Left forelimb (tissue), 1 donor: ENCODE results near the gene FBXW2.
A peak's percentile ranks its signal among the peaks of the same experiment; 100 is the strongest.

Source experiments
- DNase-seq: peaks from one replicate; pipeline ENCODE4 v3.0.0-alpha.2; 2018; ENCODE audit warnings: low spot score

Gene FBXW2

DNA sequence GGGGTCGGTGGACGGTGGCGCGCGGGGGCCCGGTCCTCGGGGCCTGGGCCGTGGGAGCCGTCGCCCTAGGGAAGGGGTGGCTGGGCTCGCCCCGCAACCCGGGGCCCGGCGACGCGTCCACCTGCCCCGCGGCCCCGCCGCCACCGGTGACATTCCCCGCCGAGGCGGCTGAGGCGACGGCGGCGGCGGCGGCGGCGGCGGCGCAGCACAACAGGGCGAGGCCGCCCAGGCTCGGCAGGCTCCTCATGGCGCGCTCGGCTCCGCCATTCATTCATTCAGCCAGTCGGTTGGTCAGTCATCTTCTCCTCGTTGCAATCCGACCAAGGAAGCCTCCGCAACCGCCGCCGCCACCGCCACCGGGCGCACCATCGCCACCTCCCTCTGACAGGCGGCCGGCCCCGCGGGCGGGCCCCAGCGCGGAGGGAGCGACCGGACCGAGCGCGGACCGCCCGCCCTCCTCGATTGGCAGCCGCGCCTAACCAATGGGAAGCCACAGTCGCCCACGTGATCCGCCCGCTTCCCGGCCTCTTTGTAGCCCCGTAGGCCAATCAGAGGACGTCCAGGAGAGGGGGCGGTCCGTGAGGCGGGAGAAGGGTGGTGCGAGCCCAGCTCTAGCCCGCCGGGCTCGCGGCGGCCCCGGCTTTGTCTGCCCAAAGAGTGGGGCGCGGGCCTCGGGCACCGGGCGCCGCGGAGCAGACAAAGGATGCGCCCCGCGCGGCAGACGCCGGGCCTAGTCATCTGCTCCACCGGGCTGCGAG, 78.9 kb downstream of the FBXW2 start, which contains the start of gene MEGF9:
TSS of gene MEGF9 (minus strand) at position 383 of the 758 bp plus-strand sequence. CDS start at position 271, 112 bp downstream.
- DNase-seq: peak; percentile 97

DNA sequence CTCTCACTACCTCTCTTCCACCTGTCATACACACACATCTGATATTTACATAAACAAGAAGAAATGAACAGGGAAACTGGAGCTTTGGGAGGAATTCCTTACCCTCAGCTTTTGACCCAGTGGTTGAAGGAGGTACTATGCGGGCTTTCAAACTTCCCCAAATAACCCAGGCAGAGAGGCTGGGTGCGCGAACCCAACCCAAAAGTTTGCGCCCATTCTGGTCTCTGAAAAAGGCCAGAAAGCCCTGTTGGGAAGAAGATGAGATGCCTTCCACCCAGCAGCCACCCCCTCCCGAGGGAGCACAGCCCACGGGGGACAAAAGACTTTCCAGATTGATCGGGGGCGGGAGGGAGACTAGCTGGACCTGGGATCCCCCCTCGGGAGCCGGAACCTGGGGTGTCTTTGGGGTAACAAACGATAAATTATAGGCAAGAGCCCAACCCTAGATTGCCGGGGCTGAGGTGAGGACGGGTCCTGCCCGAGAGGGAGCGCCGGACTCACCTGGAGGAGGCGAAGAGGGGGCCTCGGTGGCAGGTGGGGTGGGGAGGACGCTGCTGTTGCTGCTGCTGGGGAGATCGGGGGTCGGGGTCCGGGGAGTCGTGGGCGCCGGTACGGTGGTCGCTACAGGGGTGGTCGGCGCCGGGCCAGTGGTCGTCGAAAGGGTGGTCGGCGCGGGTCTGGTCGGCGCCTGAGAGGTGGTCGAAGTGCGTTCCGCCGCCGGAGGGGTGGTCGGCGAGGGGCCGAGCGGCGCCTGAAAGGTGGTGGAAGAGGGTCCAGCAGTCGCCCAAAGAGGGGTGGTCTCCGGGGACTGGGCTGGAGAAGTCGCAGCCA, 79.7 kb downstream of the FBXW2 start:
- no peak for DNase-seq

GRCh38 chr9:120712539-120713031, 80.6 kb downstream of the FBXW2 start:
- DNase-seq: no peak

DNA sequence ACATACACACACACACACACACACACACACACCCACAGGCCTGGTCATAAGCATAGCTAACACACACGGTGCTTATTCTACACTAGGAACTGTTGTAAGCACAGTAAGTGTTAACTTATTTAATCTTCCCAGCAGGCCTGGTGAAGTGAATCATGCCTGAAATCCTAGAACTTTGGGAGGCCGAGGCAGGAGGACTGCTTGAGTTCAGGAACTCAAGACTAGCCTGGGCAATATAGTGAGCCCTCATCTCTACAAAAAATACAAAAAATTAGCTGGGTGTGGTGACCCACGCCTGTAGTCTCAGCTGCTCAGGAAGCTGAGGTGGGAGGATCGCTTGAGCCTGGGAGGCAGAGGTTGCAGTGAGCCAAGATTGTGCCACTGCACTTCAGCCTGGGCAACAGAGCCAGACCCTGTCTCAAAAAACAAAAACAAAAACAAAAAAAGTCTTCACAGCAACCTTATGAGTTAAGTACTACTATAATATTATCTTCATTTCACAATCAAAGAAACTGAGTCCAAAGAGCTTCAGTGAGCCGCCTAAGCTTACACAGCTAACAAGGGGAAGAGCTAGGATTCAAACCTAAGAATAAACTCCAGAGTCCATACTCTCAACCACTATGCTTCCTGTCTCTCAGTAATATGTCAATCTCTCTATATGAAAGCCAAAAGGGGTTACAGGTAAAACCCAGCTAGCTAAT, 81.2 kb downstream of the FBXW2 start:
- DNase-seq: no peak

DNA sequence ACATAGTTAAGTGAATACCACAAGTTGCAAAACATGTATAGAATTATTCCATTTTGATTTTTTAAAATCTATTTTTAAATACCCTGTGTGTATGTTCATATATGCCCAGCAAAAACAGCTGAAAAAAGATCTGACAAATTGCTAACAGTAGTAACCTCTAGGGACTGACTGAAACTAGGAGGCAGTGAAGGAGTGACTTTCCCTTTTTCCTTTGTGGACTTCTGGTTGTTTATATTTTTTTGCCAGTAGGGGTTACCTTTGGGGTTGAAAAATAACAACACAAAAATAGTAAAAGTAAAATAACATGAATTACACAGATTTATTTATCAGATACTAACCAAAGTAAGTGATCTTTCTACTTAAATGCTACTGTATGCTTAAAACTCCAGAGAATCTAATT, 81.9 kb downstream of the FBXW2 start:
- no peak for DNase-seq

DNA sequence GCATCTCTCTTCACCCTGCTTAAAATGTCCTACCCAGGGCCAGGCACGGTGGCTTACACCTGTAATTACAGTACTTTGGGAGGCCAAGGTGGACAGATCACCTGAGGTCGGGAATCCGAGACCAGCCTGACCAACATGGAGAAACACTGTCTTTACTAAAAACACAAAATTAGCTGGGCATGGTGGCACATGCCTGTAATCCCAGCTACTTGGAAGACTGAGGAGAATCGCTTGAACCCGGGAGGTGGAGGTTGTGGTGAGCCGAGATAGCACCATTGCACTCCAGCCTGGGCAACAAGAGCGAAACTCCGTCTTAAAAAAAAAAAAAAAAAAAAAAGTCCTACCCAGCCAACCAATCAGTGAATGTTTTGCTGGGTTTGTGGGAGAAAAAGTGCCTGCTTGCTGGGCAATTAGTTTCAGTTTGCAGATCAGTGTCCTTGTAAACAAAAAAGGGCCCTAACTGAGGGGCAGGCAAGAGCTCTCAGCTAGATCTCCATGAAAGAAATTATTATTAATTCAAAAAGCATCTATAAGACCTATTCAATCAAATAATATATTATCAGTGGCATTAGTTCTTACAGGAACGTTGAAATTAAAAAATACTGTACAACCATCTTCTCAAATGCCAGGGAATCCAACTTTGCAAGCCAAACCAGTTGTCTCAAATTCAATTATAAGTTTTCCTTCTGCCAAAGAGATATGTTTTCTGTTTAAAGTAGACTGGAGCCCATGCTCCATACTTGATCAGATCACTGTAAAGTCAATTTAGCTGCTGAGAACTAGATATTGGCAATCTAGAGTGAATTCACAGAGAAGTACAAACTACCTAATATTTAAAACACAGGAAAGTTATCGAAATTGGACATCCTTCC, 82.9 kb downstream of the FBXW2 start:
- DNase-seq: no peak

DNA sequence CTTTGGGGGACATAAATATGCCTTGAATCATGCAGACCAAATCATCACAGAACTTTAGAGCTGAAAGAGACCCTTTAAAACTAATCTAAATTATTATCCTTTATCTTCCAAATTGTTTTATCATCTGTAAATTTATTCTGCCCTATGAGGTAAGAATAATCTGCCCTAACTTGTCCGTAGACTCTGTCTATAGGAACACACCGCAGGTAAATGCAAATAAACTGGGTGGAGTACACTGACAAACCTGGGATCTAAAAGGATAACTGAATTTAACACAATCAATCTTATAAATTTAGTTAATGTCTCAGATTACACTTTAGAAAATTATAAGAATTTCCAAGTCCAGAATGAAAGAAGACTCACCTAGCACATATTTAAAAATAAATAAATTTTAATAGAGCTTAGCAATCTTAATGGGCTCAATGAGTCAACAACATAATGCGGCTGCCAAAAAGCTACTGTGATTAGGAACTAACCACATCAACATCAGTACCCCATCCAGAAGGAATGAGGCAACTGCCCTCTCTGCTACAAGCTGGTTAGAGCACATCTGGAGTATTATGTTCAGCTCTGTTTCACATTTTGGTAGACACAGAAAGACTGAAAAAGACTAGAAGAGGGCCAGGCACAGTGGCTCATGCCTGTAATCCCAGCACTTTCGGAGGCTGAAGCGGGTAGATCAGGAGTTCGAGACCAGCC, 84.5 kb downstream of the FBXW2 start:
- no peak for DNase-seq

DNA sequence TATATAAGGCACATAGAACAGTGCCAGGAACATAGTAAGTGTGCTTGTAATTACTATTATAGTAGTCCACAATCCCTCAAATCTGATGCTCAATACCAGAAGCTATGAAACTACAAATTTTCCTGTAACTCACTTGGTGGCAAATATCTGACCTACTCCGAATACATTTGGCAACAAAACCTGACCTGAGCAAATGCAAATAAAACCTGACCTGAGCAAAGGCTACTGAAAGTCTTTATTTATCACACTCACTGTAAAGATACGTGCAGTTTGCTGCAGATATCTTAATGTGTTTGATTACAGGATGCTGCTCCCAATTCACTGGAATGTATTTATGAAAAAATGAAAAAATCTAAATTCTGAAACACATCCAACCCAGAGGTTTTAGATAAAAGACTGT, 86.0 kb downstream of the FBXW2 start:
- no peak for DNase-seq
